ENCODE measurements around the gene PRKG1.

PRKG1 gene

DNA sequence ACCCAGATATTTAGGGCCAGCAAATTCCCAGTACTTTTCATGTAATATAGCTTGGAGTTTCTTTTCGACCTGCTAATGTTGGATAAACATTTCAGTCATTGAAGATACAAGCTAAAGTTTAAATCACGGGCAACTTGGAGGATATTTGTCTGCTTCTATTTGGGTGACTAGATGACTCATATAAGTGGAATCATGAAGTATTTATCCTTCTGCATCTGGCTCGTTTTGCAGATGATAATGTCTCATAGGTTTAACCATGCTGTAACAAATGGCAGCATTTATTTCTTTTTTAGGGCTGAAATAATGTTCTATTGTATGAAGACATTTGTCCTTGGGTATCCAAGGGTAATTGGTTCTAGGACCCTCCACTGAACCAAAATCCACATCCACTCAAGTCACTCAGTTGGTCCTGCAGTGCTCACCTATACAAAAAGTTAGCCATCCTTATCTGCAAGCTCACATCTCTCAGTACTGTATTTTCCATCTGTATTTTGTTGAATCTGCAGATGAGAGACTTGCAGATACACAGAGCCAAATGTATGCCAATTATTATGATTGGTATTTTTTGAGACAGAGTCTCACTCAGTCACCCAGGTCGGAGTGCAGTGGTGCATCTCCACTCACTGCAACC lies 812.3 kb downstream of the PRKG1 start:
- Mint-ChIP-seq H3K27ac (no peak overlapping the region), H3K9me3 (ENCODE audit: low read depth) (no peaks in the 10 kb centered on the region), H3K27me3 (peaks cover 3% of the 10 kb centered on the region), H3K36me3 (no peaks in the 10 kb centered on the region), H3K4me1 (ENCODE audit: low read depth) (no peaks in the 10 kb centered on the region), H3K4me3 (no peak overlapping the region)

DNA sequence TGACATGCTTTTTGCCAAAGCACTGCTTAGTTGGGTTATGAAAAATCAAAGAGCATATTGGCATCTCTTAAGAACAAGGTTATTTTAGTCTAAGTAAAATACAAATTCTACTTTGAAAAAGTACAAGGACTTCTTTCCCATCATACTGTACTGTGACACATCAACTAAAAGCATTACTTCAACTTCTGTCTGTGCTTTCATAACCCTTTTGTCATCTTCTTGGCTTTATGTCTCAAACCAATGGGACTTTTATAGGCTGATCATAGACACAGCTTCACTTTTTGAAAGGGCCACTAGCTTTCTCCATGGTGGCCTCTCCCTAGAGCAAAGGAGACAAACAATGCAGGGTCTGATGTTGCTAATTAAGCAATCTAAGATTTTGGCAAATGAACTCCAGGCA lies 814.0 kb downstream of the PRKG1 start:
- Mint-ChIP-seq H3K27ac (no peak overlapping the region), H3K4me1 (ENCODE audit: low read depth) (no peaks in the 10 kb centered on the region), H3K36me3 (no peaks in the 10 kb centered on the region), H3K27me3 (peaks cover 3% of the 10 kb centered on the region), H3K4me3 (no peak overlapping the region), H3K9me3 (ENCODE audit: low read depth) (no peaks in the 10 kb centered on the region)

DNA sequence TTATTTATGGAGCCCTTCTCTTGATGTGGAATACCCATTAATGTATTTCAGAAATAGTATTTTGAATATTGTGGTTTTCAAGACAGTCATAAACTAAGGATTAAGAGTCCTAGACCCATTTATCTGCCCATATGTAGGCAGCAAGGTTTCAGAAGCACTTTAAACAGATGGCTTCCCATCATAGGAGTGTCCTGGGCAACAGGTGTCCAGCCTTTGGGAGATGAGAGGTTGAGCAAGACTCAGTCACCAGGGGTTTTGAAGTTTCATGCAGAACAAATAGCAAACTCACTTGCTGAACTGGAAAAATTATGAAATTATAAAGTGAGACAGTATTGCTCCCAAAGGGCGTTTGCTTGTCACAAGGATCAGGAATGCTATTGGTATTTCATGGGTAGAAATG lies 818.0 kb downstream of the PRKG1 start:
- Mint-ChIP-seq H3K9me3 (ENCODE audit: low read depth) (no peaks in the 10 kb centered on the region), H3K4me1 (ENCODE audit: low read depth) (no peaks in the 10 kb centered on the region), H3K27me3 (peaks cover 3% of the 10 kb centered on the region), H3K27ac (no peak overlapping the region), H3K4me3 (no peak overlapping the region), H3K36me3 (no peaks in the 10 kb centered on the region)

DNA sequence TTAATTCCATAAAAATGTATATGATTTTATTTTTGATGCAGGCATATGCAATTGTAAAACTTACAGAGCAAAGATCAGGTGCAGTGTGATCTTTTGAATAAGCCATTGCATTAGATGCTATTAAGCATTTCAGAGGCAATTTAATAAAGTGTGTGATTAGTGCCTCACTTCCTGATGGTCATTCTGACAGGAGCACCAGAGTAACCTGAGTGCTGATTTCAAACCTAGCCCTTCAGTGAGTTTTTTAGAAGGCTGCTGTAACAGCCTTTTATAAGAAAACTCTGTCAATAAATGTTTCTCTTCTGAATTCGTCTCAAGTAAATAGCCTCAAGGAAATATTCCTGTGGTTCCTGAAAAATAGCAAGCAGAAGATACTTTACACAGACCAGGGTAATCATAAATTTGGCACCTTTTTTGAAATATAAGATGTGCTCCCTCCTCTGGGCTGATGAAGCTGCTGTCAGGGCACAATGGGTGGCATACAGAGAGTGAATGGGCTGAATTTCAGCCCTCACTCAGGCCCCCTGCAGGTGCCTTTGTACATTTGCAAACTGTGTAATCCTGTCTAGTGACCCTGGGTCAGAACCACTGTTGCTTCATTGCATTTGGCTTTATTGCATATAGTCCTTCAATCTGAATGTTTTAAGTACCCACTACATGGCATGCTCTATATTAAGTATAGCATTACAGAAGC lies 818.8 kb downstream of the PRKG1 start:
- Mint-ChIP-seq H3K27ac (no peak overlapping the region), H3K4me3 (no peak overlapping the region), H3K27me3 (peaks cover 3% of the 10 kb centered on the region), H3K9me3 (ENCODE audit: low read depth) (no peaks in the 10 kb centered on the region), H3K4me1 (ENCODE audit: low read depth) (no peaks in the 10 kb centered on the region), H3K36me3 (no peaks in the 10 kb centered on the region)

DNA sequence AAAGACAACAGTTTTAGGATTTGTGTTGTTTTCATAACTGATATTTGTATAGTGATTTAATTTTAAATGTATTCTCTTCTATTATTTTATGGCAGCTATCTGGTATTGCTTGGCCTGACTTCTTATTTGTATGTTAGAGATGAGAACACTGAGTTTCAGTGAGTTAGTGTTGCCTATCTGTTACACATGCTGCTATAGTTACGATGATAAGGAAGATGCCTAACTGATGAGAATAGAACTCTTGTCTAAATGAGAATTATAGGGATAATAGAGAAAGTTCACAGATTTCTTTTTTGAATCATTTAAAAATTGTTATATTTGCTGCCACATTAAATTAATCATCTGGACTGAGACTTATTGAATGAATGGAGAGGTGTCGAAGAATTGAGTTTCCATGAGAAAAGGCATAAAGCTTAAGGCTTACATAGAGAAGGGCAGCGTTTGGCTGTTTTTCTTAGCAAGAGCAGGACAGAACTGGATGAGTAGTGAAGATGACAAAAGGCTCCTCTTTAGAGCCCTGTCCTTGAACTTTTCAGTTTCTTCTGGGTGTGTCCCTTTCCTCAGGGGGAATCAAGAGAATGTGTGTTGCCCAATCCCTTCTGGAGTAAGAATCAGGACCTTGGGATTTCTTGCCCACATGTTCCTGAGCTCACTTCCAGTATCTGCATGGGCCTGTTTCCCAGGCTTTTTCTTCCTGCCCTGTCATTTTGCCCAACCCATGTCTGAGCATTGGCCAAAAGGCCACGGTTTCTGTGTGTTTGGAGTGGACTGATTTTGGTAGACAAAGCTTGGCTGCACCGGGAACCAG lies 820.7 kb downstream of the PRKG1 start:
- Mint-ChIP-seq H3K27me3 (peaks cover 3% of the 10 kb centered on the region), H3K4me3 (no peak overlapping the region)

DNA sequence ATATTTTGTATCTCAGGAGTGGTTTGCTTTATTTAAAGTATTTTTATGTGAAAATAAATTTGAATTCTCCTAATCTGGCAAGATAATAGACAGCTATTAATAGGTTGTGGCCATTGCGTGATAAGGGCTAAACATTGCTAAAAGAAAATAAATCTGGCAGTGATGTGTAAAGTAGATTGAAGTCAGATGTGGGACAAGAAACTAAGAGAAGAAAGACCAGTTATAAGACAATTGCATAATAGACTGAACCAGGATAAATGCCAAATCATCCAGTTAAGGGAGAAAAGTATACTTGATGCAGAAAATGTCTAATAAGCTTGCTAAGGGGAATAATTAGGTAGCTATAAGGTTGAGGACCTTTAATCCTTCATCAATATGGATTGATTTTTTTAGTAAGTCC lies 822.6 kb downstream of the PRKG1 start:
- Mint-ChIP-seq H3K4me1 (ENCODE audit: low read depth) (no peaks in the 10 kb centered on the region), H3K9me3 (ENCODE audit: low read depth) (no peaks in the 10 kb centered on the region), H3K36me3 (no peaks in the 10 kb centered on the region), H3K27ac (no peak overlapping the region), H3K27me3 (no peaks in the 10 kb centered on the region), H3K4me3 (no peak overlapping the region)

More for the DNA sequence above, 820.7 kb downstream of the PRKG1 start:
- Mint-ChIP-seq H3K36me3 (no peaks in the 10 kb centered on the region), H3K9me3 (ENCODE audit: low read depth) (no peaks in the 10 kb centered on the region), H3K4me1 (ENCODE audit: low read depth) (no peaks in the 10 kb centered on the region), H3K27ac (no peak overlapping the region)

DNA sequence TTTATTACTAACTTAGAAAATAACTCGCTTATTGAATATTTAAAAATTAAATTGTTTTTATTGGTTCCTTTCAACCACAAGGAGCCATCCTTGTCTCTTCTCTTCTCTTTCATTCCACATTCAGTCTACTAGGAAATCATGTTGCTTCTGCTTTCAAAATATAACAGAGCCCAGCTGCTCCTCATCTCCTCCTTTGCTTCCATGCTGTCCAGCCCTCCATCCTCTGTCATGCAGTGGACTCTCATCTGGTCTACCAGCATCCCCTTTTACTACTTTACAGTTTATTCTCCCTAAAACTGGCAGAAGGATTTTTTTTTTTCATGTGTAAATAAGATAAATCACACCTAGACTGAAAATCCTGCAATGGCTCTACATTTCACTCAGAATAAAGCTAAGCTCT lies 823.3 kb downstream of the PRKG1 start:
- H3K27ac Mint-ChIP-seq, result no peak overlapping the region
- H3K27me3 Mint-ChIP-seq, result peaks cover 2% of the 10 kb centered on the region
- no peaks in the 10 kb centered on the region for H3K9me3 Mint-ChIP-seq (ENCODE audit: low read depth)
- no peaks in the 10 kb centered on the region for H3K4me1 Mint-ChIP-seq (ENCODE audit: low read depth)
- no peaks in the 10 kb centered on the region for H3K36me3 Mint-ChIP-seq
- no peak overlapping the region for H3K4me3 Mint-ChIP-seq

DNA sequence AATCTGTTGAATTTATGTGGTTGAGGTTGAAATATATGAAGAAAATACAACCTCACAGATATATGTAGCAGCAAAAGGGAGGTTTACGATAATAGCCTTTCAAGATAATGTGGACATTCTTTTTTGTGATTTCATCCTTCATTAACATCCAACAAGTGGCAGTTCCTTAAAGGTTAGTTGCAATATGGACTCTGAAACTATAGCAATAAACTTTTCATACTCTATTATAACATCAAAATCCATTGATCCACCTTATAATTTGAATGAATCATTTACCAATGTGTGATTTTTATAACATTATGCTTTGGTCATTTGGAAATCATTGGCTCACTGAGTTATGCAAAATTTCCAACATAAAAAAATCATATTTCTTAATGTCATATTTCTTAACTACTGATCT lies 825.9 kb downstream of the PRKG1 start:
- no peaks in the 10 kb centered on the region for H3K36me3 Mint-ChIP-seq
- H3K27me3 Mint-ChIP-seq, result peaks cover 2% of the 10 kb centered on the region
- no peaks in the 10 kb centered on the region for H3K4me1 Mint-ChIP-seq (ENCODE audit: low read depth)
- no peak overlapping the region for H3K4me3 Mint-ChIP-seq
- no peak overlapping the region for H3K27ac Mint-ChIP-seq
- H3K9me3 Mint-ChIP-seq (ENCODE audit: low read depth), result no peaks in the 10 kb centered on the region

DNA sequence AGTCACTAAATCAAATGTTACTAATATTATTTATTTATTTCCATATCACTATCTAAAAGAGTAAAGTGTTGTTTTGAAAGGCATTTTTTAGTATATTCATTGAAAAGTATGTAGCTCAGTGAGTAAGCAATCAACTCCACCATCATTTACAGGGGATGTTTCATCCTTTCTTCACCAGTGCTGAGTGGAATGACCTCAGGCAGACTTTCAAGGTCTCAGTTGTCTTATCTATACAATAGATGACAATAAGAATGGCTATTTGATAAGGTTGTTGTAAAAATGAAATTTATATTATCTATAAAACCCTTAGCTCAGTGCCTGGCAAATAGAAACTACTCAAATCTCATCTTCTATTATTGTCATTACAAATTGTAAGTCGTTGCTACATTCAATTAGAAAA lies 829.4 kb downstream of the PRKG1 start:
- Mint-ChIP-seq H3K4me3 (no peak overlapping the region), H3K27me3 (peaks cover 15% of the 10 kb centered on the region), H3K4me1 (ENCODE audit: low read depth) (no peaks in the 10 kb centered on the region), H3K36me3 (no peaks in the 10 kb centered on the region), H3K9me3 (ENCODE audit: low read depth) (no peaks in the 10 kb centered on the region), H3K27ac (no peak overlapping the region)

DNA sequence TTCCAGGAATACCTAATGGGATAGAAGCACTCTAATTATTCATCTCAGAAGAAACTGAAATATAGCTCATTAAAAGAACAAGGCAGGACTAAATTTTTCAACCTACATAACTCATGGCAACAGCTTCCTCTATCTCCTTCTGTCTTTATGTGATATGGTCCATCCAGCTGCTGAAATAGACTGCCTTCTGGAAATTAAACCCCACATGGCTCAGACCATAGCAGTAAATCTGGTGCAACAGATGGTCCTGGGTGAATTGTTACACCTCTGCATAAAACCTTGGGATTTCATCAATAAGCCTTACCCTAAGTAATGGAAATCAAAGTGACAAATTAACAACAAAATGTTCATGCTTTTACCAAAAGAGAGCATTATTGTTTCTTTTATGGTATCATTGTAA lies 830.7 kb downstream of the PRKG1 start:
- H3K9me3 Mint-ChIP-seq (ENCODE audit: low read depth), result no peaks in the 10 kb centered on the region
- H3K27ac Mint-ChIP-seq, result no peak overlapping the region
- peaks cover 15% of the 10 kb centered on the region for H3K27me3 Mint-ChIP-seq
- no peaks in the 10 kb centered on the region for H3K4me1 Mint-ChIP-seq (ENCODE audit: low read depth)
- H3K36me3 Mint-ChIP-seq, result no peaks in the 10 kb centered on the region
- no peak overlapping the region for H3K4me3 Mint-ChIP-seq

DNA sequence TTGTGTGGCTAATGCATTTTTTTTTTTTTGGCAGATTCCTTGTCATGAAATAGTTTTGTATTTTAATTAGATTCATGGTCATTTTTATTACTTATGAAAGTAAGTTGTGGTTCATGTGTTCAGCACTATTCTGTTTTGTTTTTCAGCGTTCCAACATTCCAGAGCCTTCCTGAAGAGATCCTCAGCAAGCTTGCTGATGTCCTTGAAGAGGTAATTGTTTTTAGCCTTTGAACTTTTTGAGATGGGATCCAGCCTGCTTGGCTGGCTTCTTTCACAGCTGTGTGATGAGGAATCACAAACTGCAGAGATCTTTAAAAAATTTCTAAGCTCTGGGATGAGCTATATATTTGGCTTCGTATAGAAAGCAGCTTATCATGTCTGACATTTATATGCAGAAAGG lies 833.1 kb downstream of the PRKG1 start:
- H3K4me1 Mint-ChIP-seq (ENCODE audit: low read depth), result no peaks in the 10 kb centered on the region
- H3K27ac Mint-ChIP-seq, result no peak overlapping the region
- H3K27me3 Mint-ChIP-seq, result peaks cover 16% of the 10 kb centered on the region
- H3K4me3 Mint-ChIP-seq, result no peak overlapping the region
- H3K9me3 Mint-ChIP-seq (ENCODE audit: low read depth), result no peaks in the 10 kb centered on the region
- no peaks in the 10 kb centered on the region for H3K36me3 Mint-ChIP-seq

DNA sequence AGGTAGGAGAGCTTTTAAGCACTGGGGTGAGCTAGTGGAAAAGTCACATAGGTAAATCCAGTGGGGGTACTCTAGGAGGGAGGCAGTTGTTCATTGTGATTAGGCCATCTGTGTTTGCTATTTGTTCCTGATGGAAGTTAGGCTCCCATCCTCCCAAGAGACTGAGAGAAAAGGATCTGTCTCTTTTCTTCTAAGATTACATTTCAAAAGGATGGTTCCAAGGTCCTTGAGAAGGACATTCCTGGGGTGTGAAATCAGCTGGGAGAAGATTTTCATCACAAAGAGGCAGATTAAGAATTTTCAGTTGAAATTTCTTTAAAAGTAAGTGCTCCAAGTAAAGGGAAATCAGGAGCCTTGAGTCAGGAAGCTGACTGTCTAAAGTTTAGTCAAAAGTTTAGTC lies 835.9 kb downstream of the PRKG1 start:
- no peak overlapping the region for H3K4me3 Mint-ChIP-seq
- no peak overlapping the region for H3K27ac Mint-ChIP-seq
- H3K27me3 Mint-ChIP-seq, result peaks cover 15% of the 10 kb centered on the region
- no peaks in the 10 kb centered on the region for H3K36me3 Mint-ChIP-seq
- H3K9me3 Mint-ChIP-seq (ENCODE audit: low read depth), result no peaks in the 10 kb centered on the region
- H3K4me1 Mint-ChIP-seq (ENCODE audit: low read depth), result no peaks in the 10 kb centered on the region

DNA sequence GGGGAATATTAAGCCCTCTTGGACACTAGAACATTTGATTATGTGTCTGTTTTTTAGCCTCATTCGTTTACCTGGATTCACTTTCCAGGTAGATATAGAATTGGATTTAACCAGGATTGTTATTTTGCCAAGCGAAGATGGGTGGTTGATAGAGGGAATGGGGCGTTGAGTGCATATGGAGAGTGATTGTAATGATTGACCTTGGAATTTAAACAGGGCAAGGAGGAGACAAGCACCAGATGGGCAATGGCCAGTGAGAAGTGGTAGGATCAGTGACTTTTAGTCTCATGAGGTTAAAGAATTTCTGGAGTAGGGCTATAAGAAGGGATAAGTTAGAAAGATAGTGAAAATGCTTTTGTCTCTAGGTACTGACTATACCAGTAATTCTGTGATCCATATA lies 836.3 kb downstream of the PRKG1 start:
- peaks cover 15% of the 10 kb centered on the region for H3K27me3 Mint-ChIP-seq
- H3K4me1 Mint-ChIP-seq (ENCODE audit: low read depth), result no peaks in the 10 kb centered on the region
- no peaks in the 10 kb centered on the region for H3K9me3 Mint-ChIP-seq (ENCODE audit: low read depth)
- no peak overlapping the region for H3K4me3 Mint-ChIP-seq
- H3K27ac Mint-ChIP-seq, result no peak overlapping the region
- no peaks in the 10 kb centered on the region for H3K36me3 Mint-ChIP-seq

DNA sequence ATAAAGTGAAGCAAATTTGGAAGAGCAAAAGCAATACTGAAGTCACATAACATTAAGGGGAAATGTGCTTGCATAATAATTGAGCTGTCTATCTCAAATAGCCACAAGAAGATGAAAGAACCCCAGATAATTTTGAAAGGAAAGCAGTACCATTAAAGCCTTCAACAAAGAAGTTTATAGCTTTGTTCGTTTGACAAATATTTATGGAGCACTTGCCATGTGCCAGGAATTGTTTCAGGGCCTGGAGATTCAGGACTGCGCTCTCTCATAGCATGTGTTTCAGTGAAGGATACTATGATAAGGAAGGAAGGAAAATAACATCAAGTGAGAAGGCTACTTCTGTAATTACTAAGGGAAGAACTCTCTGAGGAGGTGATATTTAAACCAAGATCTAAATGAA lies 837.4 kb downstream of the PRKG1 start:
- H3K9me3 Mint-ChIP-seq (ENCODE audit: low read depth), result no peaks in the 10 kb centered on the region
- H3K4me1 Mint-ChIP-seq (ENCODE audit: low read depth), result no peaks in the 10 kb centered on the region
- no peak overlapping the region for H3K27ac Mint-ChIP-seq
- no peaks in the 10 kb centered on the region for H3K36me3 Mint-ChIP-seq
- H3K27me3 Mint-ChIP-seq, result peaks cover 7% of the 10 kb centered on the region
- H3K4me3 Mint-ChIP-seq, result no peak overlapping the region

DNA sequence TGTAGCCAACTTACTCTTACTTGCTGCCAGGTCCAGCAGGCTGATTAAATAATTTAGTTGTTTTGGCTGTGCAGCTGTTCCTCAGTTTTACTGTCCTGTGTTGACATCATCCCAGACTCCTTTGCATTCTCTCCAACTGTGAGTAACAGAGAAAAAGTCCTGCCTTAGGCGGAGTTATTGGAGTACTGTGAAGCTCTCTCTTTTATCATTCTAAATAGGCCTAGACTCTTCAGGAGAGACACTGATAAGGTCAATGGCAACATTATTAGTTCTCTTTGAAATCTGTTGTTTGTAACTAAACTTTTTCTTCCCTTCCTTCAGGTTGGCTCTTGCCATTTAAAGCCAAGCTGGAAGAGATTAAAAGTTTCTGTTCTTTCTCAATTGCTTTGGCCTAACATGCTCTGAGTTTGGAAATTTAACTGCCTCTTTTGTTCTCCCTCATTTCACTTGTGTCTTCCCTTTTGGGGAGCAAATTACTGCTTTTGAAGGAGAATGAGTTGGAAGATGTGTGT lies 840.8 kb downstream of the PRKG1 start:
- Mint-ChIP-seq H3K27ac (no peak overlapping the region), H3K4me1 (ENCODE audit: low read depth) (no peaks in the 10 kb centered on the region), H3K27me3 (peaks cover 2% of the 10 kb centered on the region), H3K9me3 (ENCODE audit: low read depth) (no peaks in the 10 kb centered on the region), H3K4me3 (no peak overlapping the region), H3K36me3 (no peaks in the 10 kb centered on the region)
